ENCODE data around the gene CAPN2.
"Not testable (repeated sequence)": the region's sequence is repeated elsewhere in the genome, so short reads cannot be mapped to it uniquely, and the experiment has no call there.

CAPN2 gene

DNA sequence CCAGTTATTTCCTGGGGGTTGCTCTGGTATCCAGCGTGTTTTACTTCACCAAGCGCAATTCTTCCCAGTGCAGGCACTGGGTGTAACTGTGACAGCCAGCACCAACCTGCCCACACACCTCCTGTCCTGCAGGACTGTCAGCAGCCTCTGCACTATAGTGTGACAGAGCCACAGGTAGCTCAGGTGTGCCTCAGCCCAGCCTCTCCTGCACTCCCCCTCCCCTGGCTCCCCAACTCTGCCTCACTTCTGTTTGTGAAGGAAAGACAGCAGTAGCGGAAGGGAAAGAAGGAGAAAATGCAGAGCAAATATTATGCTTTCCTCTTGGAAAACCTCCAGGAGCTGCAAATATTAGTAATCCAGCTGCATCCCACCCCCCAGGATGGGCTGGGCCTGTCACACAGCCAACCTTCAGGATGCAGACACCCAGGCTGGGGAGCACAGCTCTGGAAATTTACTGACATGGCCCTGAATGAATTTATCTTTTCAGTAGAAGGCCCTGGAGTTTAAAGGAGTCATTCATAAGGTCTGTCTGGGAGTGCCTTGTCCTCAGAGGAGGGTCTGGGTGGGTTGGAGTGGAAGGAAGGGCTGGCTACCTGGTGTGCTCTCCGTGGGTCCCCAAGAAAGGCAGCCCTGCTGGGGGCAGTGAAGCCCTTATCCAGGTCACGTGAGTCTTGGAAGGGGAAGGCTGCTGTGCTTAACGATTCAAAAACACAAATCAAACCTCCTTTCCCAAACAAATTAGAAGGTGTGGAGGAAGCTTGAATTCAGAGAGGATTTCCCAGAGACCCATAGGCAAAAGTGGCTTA lies 20.9 kb downstream of the CAPN2 start:
- no peak overlapping the region for H3K4me3 ChIP-seq (ENCODE audit: low read length)
- TF ChIP-seq, protein P1, sequence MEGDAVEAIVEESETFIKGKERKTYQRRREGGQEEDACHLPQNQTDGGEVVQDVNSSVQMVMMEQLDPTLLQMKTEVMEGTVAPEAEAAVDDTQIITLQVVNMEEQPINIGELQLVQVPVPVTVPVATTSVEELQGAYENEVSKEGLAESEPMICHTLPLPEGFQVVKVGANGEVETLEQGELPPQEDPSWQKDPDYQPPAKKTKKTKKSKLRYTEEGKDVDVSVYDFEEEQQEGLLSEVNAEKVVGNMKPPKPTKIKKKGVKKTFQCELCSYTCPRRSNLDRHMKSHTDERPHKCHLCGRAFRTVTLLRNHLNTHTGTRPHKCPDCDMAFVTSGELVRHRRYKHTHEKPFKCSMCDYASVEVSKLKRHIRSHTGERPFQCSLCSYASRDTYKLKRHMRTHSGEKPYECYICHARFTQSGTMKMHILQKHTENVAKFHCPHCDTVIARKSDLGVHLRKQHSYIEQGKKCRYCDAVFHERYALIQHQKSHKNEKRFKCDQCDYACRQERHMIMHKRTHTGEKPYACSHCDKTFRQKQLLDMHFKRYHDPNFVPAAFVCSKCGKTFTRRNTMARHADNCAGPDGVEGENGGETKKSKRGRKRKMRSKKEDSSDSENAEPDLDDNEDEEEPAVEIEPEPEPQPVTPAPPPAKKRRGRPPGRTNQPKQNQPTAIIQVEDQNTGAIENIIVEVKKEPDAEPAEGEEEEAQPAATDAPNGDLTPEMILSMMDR (conservative IDR thresholded peaks at IDR 0.05; ENCODE audit: low read length), result no peak
- DNase-seq (ENCODE audit: low read depth), result no peak

DNA sequence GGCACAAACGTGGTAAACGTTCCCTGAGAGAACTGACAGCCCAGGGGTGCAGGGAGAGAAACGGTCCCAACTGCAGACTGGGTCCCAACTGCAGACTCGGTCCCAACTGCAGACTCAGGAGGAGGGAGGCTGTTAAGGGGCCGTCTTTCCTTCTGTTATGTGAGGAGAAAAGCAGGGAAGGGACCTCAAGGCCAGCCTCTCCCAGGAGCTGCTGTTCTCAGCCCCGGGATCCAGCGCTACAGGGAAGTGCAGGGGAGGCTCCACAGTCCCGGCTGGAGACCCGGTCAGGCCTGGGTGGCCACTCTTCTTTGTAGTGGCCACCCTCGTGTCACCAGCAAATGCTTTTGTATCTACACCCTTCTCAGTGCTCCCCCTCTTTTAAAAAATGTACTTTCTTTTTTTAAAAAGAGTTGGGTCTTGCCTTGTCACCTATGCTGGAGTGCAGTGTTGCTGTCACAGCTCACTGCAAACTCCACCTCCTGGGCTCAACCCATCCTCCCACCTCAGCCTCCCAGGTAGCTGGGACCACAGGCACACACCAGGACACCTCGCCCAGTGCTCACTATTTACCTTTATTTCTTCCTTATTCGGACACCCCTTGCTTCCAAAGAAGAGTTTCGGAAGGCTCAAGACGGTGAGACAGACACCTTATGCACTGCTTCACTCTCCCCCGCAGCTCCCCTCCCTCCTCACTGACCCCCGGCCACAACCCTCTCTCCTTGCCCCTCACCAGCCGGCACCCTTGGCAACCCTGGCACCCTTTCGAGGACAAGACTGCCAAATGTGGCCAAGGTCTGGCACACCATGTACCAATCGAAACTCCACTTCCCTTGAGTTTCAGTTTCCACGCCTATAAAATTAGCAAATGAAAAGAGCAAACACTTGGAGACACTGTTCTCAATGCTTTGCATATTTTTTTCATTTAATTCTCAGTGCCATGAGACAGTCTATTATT lies 21.8 kb downstream of the CAPN2 start:
- DNase-seq (ENCODE audit: low read depth), result no peak
- H3K4me3 ChIP-seq (ENCODE audit: low read length), result no peak overlapping the region
- TF ChIP-seq, protein P1 (conservative IDR thresholded peaks at IDR 0.05; ENCODE audit: low read length), result no peak

DNA sequence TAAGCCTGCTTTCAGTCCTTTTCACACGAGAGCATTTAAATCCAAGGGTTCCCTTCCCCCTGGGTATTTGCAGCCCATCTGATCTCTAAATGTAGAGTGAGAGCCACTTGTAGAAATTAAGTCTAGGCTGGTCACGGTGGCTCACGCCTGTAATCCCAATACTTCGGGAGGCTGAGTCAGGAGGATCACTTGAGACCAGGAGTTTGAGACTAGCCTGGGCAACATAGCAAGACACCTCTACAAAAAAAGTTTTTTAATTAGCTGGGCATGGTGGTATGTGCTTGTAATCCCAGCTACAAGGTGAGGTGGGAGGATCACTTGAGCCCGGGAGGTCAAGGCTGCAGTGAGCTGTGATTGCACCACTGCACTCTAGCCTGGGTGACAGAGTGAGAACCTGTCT lies 24.3 kb downstream of the CAPN2 start:
- H3K4me3 ChIP-seq (ENCODE audit: low read length); DNase-seq (ENCODE audit: low read depth): not testable (repeated sequence)

DNA sequence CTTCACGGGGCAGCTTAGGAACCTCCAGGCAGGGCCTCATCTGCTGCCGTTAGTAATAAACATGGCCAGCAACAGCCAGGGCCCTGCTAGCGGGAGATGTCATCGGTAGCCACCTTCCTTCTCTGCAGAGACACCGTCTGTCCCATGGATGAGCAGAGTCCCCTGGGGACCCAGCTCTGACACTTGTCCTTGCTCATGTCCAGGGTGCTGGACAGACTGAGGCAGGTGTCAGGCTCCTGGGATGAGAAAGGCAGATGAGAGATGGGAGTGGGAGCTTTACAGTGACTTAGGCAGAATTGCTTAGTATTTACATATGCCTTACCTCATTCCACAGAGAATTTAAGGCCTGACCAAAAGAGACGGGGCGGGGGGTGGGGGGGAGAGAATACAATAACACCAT lies 25.0 kb downstream of the CAPN2 start:
- no peak overlapping the region for H3K4me3 ChIP-seq (ENCODE audit: low read length)
- no peak for DNase-seq (ENCODE audit: low read depth)
- TF ChIP-seq, protein P1 (conservative IDR thresholded peaks at IDR 0.05; ENCODE audit: low read length), result no peak

DNA sequence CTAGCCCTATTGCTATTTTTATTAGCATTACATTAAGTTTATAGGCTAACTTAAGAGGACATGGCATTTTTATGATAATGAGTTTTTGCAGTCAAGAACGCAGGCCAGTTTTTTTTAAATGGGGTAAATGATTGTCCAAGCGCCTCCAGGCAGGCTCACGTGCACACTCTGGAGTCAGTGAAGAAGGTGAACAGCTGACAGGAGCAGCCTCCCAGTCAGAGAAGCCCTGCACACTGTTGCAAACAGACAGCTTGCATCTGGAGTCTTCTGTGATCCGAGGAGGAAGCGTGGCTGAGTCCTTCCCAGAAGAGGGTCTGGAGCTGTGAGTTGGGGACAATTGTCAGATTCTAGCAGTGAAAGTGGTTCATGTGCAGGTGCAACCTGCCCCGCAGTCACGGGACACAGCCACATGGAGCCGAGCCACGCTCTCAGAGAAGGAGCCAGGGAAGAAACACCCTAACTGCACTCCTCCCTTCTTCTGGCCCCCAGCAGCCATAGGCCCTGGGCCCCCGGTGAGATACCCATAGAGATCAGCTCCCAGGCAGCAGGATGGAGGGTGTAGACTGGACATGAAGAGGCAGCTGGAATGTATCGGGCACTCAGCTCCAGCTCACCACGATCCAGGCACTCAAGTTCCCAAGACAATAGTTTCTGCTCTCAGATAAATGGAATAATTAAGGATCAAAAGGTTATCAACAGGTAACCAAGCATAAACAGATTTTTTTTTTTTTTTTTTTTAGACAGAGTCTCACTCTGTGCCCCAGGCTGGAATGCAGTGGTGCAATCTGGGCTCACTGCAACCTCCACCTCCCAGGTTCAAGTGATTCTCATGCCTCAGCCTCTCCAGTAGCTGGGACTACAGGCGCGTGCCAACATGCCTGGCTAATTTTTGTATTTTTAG lies 26.4 kb downstream of the CAPN2 start:
- DNase-seq (ENCODE audit: low read depth), result no peak
- H3K4me3 ChIP-seq (ENCODE audit: low read length), result no peak overlapping the region
- TF ChIP-seq, protein P1 (conservative IDR thresholded peaks at IDR 0.05; ENCODE audit: low read length), result no peak

DNA sequence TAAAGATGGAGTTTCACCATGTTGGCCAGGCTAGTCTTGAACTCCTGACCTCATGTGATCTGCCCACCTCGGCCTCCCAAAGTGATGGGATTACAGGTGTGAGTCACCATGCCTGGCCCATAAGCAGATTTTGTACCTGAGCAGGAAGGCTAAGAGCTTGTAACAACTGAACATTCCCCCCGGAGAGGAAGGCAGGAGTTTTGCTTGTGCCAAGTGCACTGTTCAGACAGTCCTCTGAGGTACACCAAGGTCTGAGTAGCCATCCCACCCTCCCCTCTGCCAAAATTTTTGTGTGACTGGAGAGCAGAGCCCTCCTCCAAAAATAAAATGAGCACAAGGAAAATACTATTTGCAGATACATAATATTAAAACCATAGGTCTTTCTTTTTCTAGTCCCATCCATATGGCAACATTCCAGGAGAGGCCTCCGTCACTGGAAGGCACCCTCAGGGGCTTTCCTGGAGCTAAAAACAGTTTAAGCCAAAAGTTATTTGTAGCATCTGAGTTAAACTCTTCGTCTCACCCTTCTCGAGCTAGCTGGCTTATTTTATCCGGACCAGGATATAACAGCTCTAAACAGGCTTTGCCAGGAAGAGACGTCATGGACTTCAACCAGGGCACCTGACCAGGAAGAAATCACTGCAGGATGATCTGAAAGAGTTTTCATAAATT lies 27.2 kb downstream of the CAPN2 start:
- TF ChIP-seq, protein P1 (conservative IDR thresholded peaks at IDR 0.05; ENCODE audit: low read length), result no peak

DNA sequence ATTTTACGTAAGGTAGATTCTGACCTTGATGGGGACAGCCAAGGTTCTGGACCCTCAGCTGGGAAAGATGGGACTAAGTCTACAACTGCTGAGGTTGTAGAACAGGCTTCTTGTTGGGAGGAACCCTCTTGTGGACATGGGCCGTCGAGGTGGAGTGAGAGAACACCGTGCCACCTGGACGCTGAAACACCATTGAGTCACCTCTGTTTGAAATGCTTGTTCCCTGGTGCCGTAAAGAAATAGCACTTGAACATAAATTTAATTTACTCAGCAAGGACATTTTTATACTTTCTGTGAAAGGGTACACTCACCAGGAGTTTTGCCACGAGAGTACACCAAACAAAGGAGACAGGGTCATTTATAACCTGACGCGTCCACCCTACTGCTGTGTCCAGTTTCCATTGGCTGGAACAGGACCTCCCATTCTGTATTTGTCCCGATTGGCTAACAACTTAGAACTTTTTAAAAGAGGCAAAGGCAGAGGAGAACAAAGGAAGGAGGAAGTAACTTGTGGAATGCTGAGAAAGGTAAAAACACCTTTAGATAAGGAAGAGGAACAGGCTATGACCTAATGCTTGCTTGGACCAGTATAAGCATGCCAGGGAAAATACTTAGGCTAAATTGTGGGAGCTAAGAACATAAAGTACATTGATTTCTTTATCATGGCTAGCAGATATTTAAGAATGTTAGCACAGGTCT lies 27.8 kb downstream of the CAPN2 start:
- DNase-seq (ENCODE audit: low read depth); H3K4me3 ChIP-seq (ENCODE audit: low read length): not testable (repeated sequence)

More for the DNA sequence above, 27.2 kb downstream of the CAPN2 start:
- no peak overlapping the region for H3K4me3 ChIP-seq (ENCODE audit: low read length)
- no peak for DNase-seq (ENCODE audit: low read depth)
